HG03045 (cell line): ENCODE data around the gene ALS2CL.

Source experiments
- ATAC-seq: cut with Tn5 transposase; IDR thresholded peaks from one replicate; pipeline ENCODE4 v1.9.1; 2021; ENCODE audit warnings: mild to moderate bottlenecking, moderate library complexity; ENCODE audit not compliant: unreplicated experiment

The ALS2CL gene

DNA sequence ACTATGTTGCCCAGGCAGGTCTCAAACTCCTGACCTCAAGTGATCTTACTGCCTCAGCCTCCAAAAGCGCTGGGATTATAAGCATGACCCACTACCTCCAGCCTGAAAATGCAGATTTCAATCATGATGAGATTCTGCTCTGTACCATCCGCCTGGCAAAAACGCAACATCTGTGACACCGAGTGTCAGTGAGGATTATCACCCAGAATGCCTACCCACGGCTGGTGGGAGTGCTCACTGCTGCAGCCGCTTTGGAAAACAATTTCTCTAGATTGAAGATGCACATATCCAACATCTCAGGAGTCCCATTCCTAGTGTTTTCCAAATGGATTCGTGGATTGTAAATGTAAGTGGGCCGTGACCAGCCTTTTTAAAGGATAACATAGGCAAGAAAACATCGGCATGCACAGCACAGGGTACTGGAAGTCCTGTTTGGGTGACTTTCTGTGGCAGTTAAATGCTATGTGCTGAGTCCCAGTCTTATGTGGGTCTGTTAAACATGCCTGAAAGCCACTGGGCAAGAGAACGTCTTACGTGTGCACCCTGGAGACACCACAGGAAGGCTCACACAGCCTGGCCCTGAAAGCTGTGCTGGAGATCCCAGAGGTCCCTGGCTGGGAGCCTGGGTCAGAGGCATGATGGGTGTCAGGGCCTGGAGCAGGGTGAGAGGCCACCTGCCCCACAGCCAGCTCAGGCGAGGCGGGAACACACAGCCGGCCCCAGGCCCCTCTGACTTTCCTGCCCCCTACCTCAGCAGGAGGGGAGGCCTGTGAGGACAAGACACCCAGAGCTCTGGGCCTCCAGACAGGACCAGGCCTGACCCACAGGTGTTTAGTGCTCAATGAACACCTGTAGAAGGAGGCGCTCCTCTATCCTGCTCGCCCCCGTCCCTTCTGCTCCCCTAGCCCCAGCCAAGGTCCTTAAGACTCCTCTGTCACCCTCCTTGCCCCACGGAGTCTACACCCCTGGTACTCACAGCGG, 23.3 kb upstream of the ALS2CL start:
- ATAC-seq = no peak

- ATAC-seq = no peak
Observed at GRCh38 chr3:46715507-46716175, 22.2 kb upstream of the ALS2CL start.

DNA sequence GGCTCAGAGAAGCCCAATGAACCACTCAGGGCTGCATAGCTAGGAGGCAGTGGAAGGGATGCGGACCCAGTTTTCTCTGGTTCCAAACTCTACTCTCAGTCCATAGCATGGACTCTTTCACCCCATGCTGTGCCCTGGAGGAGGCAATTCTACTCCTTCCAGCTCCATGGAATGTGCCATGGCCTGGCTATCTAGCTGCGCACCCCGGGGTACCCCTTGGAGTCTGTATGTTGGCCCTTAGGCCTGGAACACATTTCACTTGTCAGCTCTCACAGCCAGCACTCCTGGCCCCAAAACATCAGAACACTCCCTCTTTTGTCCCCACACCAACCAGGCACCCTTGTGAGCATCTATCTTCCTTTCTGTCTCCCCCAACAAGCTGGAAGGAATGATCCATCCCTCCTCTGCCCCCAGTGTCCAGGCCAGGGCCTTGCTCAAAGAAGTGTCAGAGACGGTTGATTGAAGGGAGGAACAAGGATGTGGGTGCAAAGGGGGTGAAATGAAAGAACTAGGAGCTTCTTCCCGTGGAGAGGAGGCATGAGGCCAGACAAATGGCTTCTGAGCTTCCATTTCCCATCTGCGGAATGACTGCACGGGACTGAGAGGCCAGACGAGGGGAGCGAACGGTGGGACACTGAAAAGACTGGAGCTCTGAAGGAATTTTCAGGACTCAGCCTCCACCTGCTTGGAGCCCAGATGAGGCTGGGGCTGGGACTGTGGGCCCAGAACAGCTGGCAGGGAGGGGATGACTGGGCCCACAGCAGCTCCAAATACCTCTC, 21.4 kb upstream of the ALS2CL start:
- no peak for ATAC-seq

GRCh38 chr3:46713898-46714552, 20.5 kb upstream of the ALS2CL start:
- ATAC-seq = peak; percentile 64

DNA sequence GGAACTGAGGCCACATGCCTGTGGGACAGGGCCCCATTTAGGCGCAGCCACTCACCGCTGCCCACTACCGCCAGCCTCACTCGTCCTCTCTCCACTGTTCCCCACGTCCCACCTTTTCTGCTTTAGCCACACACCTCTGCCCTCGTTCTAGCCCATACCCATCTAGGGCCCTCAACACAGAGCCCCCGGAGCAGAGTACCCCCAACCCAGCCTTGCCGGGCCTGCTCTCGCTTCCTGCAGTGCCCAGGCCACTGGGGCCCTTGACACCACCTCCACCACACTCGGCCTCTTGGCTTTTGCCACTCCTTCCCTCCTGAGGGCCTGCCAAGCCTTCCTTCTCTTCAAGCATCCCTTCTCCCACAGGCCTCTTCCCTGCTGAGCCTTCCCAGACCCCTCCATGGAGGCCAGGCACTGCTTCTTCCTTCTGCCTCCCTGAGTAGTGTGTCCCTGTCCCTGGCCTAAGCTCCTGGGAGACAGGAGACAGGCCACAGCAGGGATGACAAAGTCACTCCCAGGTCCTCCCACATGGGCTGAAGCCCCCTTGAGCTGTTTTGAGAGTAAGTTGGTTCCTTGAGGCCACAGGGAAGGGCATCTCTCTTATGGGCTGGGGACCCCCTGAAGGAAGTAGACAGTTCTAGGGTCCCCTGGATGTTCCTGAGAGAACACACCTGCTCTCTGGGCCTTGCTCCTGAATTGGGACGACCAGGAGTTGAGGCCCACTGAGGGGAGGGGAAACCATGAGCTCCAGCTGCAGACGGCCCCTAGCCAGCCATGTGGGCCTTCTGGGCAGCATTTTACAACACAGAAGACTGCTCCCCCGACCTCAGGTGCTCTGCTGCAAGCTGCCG, 19.8 kb upstream of the ALS2CL start:
- ATAC-seq = no peak

GRCh38 chr3:46712191-46713049, 18.9 kb upstream of the ALS2CL start:
- ATAC-seq = no peak

- no peak for ATAC-seq
Observed at GRCh38 chr3:46711760-46712159, 18.3 kb upstream of the ALS2CL start.

GRCh38 chr3:46711305-46711704, 17.8 kb upstream of the ALS2CL start:
- no peak for ATAC-seq

GRCh38 chr3:46710671-46711295, 17.3 kb upstream of the ALS2CL start:
- ATAC-seq = no peak

GRCh38 chr3:46710229-46710628, 16.8 kb upstream of the ALS2CL start:
- ATAC-seq = no peak

DNA sequence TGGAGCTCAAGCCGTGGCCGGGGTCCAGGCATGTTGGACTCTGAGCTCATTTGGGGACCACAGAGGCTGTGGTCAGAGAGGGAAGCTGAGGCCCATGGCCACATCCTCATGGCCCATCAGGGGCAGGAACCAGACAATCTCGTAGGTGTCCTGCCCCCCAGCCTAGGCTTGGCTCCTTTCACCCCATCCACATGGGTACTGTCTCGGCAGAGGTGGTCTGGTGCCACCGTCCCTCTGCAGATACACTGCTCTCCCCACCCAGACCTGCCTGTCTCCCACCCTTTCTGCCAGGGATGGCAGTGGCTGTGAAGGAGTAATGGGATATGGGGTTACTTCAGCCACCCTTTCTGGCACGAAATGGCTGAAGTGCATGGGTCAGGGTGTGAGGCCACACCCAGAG, 16.2 kb upstream of the ALS2CL start:
- no peak for ATAC-seq

- no peak for ATAC-seq
Observed at GRCh38 chr3:46709157-46709654, 15.7 kb upstream of the ALS2CL start.

- ATAC-seq = no peak
Observed at GRCh38 chr3:46708401-46709156, 15.1 kb upstream of the ALS2CL start.

DNA sequence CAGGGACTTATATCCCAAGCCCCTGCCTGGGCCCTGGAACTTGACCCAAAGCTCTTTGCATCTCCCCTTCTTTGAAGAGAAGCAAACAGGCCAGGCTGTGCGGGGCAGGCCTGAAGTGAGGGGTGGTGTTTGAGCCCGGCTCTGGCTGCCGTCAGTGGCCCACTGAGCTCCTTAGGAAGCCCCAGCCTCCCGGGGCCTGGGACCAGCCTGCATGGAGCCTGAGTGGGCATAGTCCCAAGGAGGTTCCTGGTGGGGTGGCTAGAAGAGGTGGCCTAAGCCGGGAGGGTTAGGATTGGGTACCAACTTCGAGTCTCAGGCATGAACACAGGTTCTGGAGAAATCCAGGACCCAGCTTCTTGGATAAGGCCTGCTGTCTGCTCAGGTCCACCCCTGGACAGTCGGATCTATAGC, 14.1 kb upstream of the ALS2CL start:
- ATAC-seq = no peak

- ATAC-seq = no peak
Observed at GRCh38 chr3:46706771-46707582, 13.5 kb upstream of the ALS2CL start.

DNA sequence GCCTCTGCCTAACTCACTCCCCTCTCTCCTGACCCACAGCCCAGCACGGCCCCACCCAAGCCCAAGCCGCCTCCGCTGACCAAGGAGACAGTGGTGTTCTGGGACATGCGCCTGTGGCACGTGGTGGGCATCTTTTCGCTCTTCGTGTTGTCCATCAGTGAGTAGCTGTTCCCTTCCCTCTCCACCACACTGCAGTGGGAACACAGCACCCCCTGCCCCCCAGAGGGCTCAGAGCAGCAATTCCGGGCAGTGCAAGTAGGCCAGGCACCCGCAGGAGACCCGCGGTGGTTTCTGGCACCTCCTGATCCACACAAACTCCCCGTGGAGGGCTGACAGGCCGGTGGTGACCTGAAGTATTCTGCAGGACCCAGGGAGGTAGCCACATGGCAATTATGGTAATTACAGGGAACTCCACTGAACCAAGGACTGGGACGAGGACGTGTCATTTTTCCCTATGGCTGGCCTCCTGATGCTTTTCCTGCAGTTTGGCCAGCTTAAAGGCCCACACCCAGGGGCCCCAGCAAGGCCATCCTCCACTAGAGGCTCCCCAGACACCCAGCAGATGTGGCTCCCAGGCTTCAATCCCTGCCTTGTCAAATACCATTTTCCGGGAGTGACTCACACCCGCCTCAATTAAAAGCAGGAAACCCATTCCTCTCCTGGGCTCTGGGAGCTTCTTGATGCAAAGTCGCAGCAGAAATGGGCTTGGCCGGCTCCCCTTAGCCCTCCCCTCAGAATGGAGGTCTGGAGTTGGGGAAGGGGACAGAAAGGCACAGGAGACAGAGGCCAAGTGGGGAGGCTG, 12.5 kb upstream of the ALS2CL start:
- no peak for ATAC-seq
